Stimulated activated naive CD8-positive, alpha-beta T cell treated with anti-CD3 and anti-CD28 coated beads, Interleukin-15, Interleukin-2, amounts not matched to agents 100 U/mL and 50 U/mL, for 24 hours (primary cell): ENCODE measurements around the gene IL1F10.

Source experiments
- ATAC-seq: fragments of 150-1000 bp; cut with Tn5 transposase; one replicate; pipeline ENCODE4 v1.10.0; 2021
- DNase-seq: peaks from one replicate; pipeline ENCODE4 v3.0.0; 2021

IL1F10 gene, protein sequence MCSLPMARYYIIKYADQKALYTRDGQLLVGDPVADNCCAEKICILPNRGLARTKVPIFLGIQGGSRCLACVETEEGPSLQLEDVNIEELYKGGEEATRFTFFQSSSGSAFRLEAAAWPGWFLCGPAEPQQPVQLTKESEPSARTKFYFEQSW

DNA sequence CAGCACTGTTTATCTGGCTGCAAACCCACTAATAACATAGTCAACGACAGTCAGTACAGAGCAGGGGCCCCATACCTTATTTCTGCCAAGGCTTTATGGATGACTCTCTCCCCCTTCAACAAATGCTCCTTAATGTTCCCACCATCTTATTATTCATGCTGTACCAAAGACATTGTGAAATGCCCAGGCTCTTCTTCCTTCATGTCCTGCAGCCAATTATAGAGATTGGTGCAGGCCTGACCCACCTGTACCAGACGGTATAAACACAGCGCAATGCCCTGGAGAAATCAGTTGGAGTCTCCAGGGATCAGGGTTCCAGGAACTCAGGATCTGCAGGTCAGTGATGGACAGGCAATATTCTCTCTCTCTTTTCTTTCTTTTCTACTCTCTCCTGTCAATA, at the start of gene IL1F10:
Gene IL1F10 (plus strand): TSS at position 290 of the 400 bp plus-strand sequence. CDS start 4,769 bp downstream, outside the sequence.
- no peak for DNase-seq
- ATAC-seq: no peak

DNA sequence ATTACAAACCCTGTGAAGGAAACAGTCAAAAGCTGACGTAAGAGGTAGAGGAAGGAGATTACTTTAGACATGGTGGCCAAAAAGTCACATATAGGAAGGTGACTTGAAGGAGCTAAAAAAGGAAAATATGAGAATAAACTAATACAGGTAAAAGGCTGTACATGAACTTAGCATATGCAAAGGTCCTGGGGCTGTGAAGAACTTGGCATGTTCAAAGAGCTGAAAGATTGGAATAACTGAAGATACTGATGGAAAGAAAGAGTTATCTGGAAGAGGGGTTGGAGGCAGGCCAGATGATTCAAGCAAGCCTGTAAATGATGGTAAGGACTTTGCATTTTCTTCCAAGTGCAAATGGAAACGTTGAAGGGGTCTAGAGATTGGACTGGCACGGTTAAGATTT, 49.3 kb upstream of the IL1F10 start:
- ATAC-seq (no peak), DNase-seq (no peak)

DNA sequence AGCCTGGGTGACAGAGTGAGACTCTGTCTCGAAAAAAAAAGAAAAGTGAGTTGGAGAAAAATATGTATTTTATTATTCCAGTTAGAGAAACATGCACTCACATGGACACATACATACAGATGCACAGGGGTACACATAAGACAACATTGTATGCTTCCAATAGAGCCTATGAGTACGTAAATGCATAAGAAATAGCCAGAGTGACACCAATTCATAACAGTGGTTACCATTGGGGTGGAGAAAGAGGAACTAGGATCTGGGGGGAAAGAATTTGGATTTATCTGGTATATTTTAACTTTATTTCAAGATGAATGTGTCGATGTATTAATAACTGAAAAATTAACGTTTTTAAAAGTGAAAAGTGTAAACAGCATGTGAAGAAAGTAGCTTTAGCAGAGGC, 46.5 kb upstream of the IL1F10 start:
- DNase-seq (no peak), ATAC-seq (no peak)

DNA sequence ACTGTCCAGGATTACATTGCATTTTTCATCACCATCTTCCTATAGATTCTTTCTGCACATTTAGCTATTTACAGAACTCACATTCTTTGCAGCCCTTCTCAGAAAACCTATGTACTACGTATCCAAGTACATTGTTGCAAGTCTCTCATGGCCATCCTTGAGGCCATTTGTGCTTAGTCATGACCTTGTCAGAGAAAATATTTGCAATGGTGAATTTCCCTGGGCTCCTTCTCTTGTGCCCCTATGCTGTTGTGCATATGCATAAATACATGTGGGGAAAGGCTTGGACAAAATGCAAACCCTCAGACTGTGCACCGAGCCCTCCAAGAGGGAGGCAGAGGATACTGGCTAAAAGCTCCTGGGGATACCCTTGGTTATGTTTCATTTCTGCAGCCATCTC, 43.0 kb upstream of the IL1F10 start:
- ATAC-seq (no peak), DNase-seq (no peak)

DNA sequence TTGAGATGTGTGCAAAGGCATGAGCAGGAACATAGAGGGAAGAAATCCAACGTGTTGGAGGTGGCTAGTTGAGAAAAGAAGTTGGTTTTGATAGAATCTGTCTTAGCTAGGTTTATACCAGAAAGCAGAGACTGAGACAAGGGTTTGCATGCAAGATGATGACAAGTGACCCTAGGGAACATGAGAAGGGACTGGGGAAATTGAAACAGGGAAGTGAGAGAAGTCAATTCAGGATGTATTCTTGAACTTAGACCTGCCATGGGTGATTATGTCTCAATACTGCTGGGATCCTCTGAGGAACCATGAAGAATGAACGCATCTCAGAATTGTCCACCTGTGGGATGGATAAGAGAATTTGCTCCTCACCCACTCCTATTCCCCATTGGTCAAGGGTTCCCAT, 42.0 kb upstream of the IL1F10 start:
- no peak for ATAC-seq
- DNase-seq: no peak

DNA sequence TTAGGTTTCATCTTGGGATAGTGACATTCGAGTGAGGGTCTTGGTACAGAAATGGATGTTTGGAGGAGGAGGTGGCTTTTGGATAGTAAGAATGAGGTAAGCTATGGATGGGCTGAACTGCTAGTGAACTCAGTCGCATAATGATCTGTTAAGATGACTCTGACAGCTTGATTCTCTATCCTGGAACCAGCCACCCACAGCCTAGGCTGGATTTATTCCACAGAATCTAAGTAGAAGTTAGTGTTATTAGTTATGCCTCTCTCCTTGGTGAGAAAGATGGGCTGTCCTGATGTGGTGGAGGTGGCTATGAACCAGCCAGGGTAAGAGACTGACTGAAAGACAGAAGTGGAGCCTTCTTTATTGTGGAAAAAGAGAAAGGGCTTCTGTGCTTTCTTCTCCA, 40.1 kb upstream of the IL1F10 start:
- DNase-seq: no peak
- no peak for ATAC-seq

DNA sequence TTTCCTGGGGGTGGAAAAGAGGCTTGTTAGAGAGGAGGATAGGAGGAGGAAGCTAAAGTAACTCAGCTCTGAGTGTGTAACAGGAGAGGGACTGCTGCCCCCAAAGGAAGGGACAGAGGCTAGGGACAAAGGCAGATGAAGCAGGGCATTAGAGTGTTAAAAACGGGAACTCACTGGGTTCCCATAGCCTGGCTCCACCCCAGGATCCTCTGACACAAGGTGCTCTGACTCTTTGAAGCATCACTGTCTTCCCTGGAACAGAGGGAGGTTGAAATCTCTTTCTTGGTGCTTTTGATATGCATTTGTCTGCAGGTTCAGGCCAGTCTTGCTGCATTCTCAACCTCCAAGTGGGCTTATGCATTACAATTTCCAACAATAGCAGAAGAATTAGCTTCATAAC, 39.7 kb upstream of the IL1F10 start:
- ATAC-seq: no peak
- DNase-seq: no peak

DNA sequence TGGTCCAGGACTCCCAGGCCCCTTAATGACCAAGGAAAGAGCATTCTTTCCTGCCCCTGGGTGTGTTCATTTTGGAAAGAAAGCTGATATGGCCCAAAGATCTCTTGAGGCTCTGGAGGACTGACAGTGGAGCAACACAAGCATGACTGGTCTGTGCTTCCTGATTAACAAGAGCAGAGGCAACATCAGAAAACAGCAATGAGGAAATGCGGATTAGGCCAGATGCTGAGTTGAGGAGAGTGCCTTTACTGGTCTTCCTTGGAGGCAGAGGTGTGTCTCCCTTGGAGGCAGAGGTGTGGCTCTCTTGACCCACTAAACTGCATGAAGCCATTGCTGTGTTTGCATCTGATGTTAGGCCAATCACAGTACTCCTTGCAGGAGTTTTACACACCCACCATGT, 35.0 kb upstream of the IL1F10 start:
- DNase-seq: no peak
- ATAC-seq: no peak

DNA sequence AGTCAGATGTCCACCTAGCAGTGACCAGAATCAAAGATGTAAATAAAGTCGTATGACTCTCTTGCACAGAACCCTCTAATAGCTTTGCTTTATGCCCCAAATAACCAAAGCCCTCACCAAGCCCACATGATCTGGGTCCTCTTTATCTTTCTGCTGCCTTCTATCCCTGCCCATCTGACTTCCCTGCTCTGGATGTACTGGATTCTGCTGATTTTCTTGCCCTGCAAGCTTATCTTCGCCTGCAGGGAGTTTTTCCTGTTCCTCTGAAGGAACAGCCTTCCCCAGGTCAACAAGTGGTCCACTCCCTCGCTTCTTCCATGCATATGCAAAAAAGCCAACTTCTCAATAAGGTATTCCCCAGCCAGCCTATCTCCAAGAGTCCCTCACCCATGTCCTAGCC, 33.8 kb upstream of the IL1F10 start:
- no peak for DNase-seq
- ATAC-seq: no peak

DNA sequence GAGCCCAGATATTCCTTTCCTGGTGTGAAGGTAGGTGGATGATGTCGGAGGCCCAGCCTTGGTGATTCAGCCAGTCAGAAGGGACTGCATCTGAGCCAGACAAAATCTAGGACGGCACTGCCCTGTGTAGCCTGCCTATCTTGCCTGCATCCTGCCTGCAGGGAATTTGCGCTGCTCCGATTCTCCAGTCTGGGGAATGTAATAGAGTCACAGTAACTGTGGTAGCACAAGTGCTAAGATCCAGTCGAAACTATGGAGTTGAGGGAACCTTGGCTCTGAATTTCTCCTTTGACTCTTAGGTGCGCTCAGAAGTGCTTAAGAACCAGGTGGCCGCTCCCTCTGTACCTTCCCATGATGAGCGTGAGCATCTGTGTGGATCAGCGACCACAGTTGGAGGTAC, 31.0 kb upstream of the IL1F10 start:
- ATAC-seq: no peak
- DNase-seq: no peak

DNA sequence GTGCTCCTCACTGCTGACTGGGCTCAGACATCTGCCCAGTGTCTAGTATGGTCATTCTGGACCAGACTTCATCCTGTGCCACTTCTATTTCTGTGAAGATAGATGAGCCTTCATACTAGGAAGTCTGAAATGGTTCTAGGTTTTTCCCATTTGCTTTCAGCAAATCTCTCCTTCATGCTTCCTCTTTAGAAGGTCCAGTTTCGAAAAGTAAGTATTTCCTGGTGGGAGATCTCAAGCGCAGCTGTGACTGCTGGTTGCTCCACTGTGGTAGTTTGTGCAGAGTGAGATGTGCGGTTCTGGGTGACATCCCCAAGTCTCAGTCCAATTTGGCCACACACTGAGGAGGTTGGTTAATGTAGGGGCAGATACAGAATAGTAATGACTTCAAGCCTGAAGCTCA, 29.5 kb upstream of the IL1F10 start:
- no peak for ATAC-seq
- DNase-seq: no peak

DNA sequence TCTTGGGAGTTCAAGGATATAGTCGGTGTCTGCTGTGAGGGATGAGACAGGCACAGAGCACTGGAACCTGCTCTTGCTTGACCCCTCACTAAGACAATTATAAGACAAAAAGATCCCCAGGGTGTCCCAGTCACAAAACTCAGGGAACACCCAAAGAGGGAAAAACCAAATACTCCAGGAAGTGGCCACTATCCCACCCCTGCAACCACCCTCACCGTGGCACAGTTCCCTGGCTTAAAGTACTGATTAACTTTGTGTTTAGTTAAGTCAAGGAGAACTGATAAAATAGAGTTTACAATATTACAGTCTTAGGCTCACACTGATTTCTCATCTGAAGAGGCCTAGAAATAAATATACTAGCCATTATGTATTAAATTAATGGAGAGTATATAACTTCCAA, 28.6 kb upstream of the IL1F10 start:
- no peak for ATAC-seq

DNA sequence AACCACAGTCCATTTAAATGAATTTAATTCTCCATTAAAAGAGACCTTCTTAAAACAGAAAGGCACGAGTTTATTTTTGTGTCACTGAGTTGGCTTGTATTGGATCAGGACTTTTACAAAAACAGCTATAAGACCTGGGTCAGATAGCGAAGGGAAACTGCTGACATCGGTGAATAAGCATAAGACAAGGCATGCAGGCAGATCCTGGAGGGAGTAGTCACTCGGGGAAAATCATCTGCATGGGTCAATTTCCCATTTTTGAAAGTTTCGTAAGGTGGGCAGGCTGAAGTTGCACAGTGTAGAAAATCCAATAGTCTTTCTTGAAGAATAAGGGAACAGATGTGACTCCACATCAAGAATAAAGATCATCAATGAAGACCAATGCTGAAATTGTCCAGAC, 28.1 kb upstream of the IL1F10 start:
- ATAC-seq: no peak
- no peak for DNase-seq

More for the DNA sequence above, 28.6 kb upstream of the IL1F10 start:
- no peak for DNase-seq

DNA sequence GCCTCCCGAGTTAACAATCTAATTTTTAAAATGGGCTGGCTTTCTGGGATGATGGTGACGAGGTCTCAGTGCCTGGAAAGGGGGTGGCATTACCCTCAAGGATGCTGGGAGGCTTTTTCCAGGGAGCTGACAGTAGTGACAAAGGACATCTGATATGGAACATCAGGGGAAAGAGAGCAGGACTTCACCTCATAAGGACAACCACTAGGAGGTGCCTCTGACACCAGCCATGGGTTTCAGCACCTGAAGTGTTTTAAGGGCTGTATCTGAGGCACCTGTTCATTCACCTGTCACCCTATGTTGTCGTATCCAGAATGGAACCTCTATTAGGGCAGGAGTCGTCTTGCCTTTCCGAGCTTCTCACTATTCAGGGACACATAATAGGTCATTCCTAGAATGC, 25.9 kb upstream of the IL1F10 start:
- no peak for DNase-seq
- ATAC-seq: no peak

DNA sequence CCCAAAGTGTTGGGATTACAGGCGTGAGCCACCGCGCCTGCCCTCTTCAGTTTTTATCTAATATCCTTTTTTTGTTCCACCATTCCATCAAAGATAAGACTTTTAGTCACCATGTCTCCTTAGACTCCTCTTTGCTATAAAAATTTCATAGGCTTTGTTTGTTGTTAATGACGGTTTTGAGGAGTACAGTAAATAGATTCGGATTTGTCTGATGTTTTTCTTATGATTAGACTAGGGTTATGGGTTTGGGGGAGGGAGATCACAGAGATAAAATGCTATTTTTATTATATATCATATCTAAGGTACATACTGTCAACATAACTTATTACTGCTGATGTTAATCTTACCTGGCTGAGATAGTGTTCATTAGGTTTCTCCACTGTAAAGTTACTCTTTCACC, 21.3 kb upstream of the IL1F10 start:
- DNase-seq (no peak), ATAC-seq (no peak)

DNA sequence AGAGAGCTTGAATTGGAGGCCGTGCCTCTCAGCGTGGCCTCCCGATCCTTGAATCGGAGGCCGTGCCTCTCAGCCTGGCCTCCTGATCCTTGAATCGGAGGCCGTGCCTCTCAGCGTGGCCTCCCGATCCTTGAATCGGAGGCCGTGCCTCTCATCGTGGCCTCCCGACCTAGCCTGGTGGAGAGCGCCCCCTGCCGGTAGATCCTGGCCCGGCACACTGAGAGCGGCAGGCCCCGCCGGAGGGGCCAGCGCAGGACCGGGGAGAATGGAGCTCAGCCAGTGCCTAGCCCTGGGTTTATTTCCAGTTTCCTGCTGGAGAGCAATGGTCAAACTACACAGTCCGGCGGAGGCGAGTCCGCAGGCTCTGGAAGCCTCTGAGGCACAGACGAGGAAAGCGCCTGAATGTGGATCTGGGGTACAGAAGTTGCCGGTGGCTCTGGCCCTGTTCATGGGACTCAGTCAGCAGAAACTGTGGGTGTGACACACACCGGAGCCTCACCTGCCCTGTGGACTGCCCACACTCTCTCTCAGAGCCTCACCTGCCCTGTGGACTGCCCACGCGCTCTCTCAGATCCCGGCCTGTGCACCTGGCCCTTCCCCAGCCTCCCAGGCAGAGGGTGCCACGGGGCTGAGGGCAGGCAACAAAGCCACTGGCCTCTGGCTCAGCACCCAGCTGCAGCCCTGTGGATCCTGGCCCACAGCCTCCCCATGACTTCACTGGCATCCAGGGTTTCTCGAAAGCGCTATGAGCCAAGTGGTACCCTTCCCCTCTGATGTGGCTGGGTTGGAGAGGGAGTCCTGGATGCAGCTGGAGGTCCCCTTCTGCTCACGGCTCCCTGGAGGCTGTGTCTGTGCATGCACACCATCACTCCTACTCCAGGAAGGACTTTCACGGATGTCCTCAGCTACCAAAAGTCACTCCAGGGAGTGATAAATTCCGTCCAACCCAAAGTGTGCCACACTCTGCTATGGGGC, 16.6 kb upstream of the IL1F10 start:
- DNase-seq (no peak), ATAC-seq (no peak)

DNA sequence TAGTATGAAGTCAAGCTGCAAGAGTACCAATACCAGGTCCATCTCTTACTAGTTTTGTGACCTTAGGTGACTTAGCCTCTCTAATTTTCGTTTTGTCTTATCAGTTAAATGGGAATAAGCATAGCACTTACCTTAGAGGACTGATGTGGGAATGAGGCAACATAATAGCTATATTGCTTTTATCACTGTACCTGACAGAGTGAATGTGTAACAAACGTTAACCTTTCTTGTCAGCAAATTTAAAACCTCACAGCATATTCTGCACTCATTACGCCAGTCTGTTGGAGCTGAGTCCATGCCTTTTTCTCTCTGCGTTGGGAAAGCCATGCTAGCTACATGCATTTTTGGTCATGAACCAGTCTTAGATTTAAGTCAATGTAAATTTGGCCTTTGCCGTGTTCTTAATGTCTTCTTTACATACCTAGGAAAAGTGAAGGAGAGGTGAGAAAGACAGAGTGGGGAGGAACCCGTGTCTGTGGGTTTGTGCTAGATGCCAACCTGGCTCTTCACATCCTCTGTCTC, 15.3 kb upstream of the IL1F10 start, which contains the start of gene IL36B:
Gene IL36B (minus strand): TSS at position 472 of the 522 bp plus-strand sequence.
- ATAC-seq (no peak), DNase-seq (no peak)

DNA sequence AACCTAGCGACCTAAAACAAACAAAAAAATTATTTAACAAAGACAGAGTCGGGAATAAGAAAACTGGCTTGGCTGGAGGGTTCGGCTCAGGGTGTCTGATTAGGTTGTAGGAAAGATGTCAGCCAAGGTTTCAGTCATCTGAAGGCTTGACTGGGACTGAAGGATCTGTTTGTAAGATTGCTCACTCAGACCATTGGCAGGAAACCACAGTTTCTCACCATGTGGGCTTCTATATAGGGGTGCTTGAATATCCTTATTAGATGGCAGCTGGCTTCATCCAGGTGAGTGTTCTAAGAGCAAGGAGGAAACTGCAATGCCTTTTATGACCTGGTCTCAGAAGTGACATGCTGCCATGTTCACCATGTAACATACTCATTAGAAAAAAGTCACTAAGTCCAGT, 14.1 kb upstream of the IL1F10 start:
- ATAC-seq (no peak), DNase-seq (no peak)

DNA sequence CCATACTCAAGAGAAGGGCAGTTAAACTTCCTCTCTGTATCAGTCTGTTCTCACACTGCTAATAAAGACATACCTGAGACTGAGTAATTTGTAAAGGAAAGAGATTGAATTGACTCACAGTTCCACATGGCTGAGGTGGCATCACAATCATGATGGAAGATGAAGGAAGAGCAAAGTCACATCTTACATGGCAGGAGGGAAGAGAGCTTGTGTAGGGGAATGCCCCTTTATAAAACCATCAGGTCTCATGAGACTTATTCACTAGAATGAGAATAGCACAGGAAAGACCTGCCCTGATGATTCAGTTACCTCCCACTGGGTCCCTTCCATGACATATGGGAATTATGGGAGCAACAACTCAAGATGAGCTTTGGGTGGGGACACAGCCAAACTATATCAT, 13.7 kb upstream of the IL1F10 start:
- no peak for DNase-seq
- ATAC-seq: no peak

DNA sequence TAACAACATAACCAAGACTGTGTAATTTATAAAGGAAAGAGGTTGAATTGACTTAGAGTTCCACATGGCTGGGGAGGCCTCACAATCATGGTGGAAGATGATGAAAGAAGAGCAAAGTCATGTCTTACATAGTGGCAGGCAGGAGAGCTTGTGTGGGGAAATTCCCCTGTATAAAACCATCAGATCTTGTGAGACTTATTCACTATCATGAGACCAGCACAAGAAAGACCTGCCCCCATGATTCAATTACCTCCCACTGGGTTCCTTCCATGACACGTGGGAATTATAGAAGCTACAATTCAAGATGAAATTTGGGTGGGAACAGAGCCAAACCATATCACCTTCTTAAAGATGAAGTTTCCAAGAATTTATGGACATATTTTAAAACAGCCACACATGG, 11.2 kb upstream of the IL1F10 start:
- ATAC-seq (no peak), DNase-seq (no peak)

DNA sequence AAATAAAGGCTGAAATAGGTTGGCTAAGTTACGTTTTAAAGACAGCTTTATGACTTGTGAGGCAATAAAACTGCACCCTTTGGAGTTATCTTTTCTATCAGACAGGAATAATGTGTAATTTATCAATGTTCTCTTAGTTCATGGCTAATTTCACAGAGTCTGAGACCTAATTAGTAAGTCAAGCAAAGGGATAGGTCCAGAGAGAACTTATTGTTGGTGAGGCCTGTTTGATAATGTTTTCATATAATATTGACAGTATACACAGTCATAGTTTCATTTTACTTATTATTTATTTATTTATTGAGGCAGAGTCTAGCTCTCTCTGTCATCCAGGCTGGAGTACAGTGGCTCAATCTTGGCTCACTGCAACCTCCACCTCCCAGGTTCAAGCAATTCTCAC, 10.7 kb upstream of the IL1F10 start:
- DNase-seq (no peak), ATAC-seq (no peak)

DNA sequence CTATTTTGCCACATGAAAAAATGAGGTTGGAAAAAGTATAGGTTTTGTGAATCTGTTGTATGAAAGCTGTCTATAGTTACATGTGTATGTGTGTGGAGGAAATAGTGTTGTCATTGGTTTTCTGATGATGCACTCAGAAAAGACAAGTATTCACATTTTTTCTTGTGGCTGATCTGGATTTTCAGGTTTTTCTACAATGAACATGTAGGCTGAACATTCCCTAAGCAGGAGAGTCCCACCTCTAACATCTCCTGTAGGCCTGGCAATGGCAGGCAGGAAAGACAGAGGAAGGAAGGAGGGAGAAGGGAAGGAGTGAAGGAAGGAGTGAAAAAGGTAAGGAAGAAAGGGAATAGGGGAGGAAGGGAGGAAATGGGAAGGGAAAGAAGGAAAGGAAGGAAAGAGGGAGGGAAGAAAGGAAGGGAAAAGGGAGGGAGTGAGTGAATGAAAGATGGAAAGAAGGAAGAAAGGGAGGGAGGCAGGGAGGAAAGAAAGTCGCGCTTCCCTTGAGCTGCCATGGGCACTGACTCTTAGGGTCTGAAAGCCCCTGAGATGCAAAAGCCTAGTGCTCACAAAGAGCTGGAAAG, 9.3 kb upstream of the IL1F10 start:
- DNase-seq: no peak
- no peak for ATAC-seq
